Skeletal muscle tissue (tissue), 4 donors: ENCODE measurements around the gene MEAK7. TPM values are rescaled to one million over a fixed set of nuclear protein-coding genes. Genes with fewer than 3 reads are reported as not detected.
"Not testable (repeated sequence)": the region's sequence is repeated elsewhere in the genome, so short reads cannot be mapped to it uniquely, and the experiment has no call there.

Experiments used
- H3K27ac ChIP-seq: one replicate; pipeline ENCODE4 v1.7.0; 2013; ENCODE audit warnings: mild to moderate bottlenecking, low read depth, low read length, inconsistent platforms
- H3K27me3 ChIP-seq, 3 donors: one replicate each; pipeline ENCODE4 v1.7.0; 2013; ENCODE audit warnings: low read length in 3 of 3; ENCODE audit not compliant: control insufficient read depth in 3 of 3, insufficient read depth in 3 of 3
- H3K36me3 ChIP-seq, 3 donors: one replicate each; pipeline ENCODE4 v1.7.0; 2013; ENCODE audit warnings: low read length in 3 of 3; ENCODE audit not compliant: control insufficient read depth in 3 of 3, insufficient read depth in 3 of 3
- H3K4me1 ChIP-seq, 3 donors: one replicate each; pipeline ENCODE4 v1.7.0; 2013; ENCODE audit warnings: low read length in 3 of 3, mild to moderate bottlenecking in 3 of 3; ENCODE audit not compliant: control insufficient read depth in 3 of 3, insufficient read depth in 3 of 3
- H3K4me3 ChIP-seq, 3 donors: one replicate each; pipeline ENCODE4 v1.7.0; 2013; ENCODE audit warnings: low read length in 3 of 3
- H3K9ac ChIP-seq, 3 donors: one replicate each; pipeline ENCODE4 v1.7.0; 2013; ENCODE audit warnings: low read length in 3 of 3, mild to moderate bottlenecking in 3 of 3, moderate library complexity in 2 of 3, low read depth in 1 of 3
- H3K9me3 ChIP-seq, 3 donors: one replicate each; pipeline ENCODE4 v1.7.0; 2013; ENCODE audit warnings: low read length in 3 of 3; ENCODE audit not compliant: control insufficient read depth in 3 of 3
- total RNA-seq: library from RNA; depleted of rRNA; stranded (reverse); fragments of >200 nt; gene quantifications from one replicate; pipeline ENCODE4 v1.2.3, GENCODE V29; 2014
- donor health status: Osteomylitis.

MEAK7 gene
- total RNA-seq, 1 donor from 2014 or later: 6.8 TPM

GRCh38 chr16:84524941-84525581 is 20.6 kb upstream of the MEAK7 start:
- not testable (repeated sequence) for H3K36me3 ChIP-seq, H3K9ac ChIP-seq, H3K27ac ChIP-seq, H3K4me3 ChIP-seq, H3K9me3 ChIP-seq
- peaks cover 6 to 29% (median 7%) of the 10 kb centered on the region in 3 donors for H3K27me3 ChIP-seq
- H3K4me1 ChIP-seq: peaks cover 8 to 19% (median 14%) of the 10 kb centered on the region in 3 donors

GRCh38 chr16:84524346-84524920 is 20.0 kb upstream of the MEAK7 start:
- H3K27me3 ChIP-seq: peaks cover 7 to 33% (median 8%) of the 10 kb centered on the region in 3 donors
- H3K9me3 ChIP-seq: no peaks in the 10 kb centered on the region
- H3K9ac ChIP-seq: no peak overlapping the region
- H3K4me3 ChIP-seq: no peak overlapping the region
- peaks cover 8 to 19% (median 14%) of the 10 kb centered on the region in 3 donors for H3K4me1 ChIP-seq
- H3K27ac ChIP-seq: no peak overlapping the region
- no peaks in the 10 kb centered on the region for H3K36me3 ChIP-seq

- H3K27ac ChIP-seq: no peak overlapping the region
These were observed 17.0 kb upstream of the MEAK7 start for GRCh38 chr16:84521497-84521770.

GRCh38 chr16:84520725-84521496 is 16.5 kb upstream of the MEAK7 start:
- no peak overlapping the region for H3K4me3 ChIP-seq
- no peak overlapping the region for H3K27ac ChIP-seq
- peaks cover 7 to 28% (median 8%) of the 10 kb centered on the region in 3 donors for H3K27me3 ChIP-seq
- no peaks in the 10 kb centered on the region for H3K4me1 ChIP-seq
- H3K36me3 ChIP-seq: no peaks in the 10 kb centered on the region
- H3K9ac ChIP-seq: no peak overlapping the region
- no peaks in the 10 kb centered on the region for H3K9me3 ChIP-seq

More at GRCh38 chr16:84521497-84521770, 17.0 kb upstream of the MEAK7 start:
- Histone ChIP-seq H3K27me3 (peaks cover 7 to 28% (median 8%) of the 10 kb centered on the region in 3 donors), H3K36me3 (no peaks in the 10 kb centered on the region), H3K9ac (no peak overlapping the region), H3K4me3 (no peak overlapping the region), H3K9me3 (no peaks in the 10 kb centered on the region), H3K4me1 (peaks cover 0 to under 1% (median 0%) of the 10 kb centered on the region in 3 donors)

- Histone ChIP-seq H3K27ac (no peak overlapping the region), H3K4me3 (no peak overlapping the region), H3K4me1 (no peaks in the 10 kb centered on the region), H3K9ac (no peak overlapping the region), H3K27me3 (peaks cover 2 to 23% (median 8%) of the 10 kb centered on the region in 3 donors), H3K9me3 (no peaks in the 10 kb centered on the region), H3K36me3 (no peaks in the 10 kb centered on the region)
These were observed 15.4 kb upstream of the MEAK7 start for GRCh38 chr16:84519855-84520254.

GRCh38 chr16:84518804-84519341 is 14.4 kb upstream of the MEAK7 start:
- Histone ChIP-seq H3K36me3 (no peaks in the 10 kb centered on the region), H3K27me3 (peaks cover 0 to 16% (median 4%) of the 10 kb centered on the region in 3 donors)

GRCh38 chr16:84518220-84518619 is 13.8 kb upstream of the MEAK7 start:
- not testable (repeated sequence) for H3K4me3 ChIP-seq, H3K27ac ChIP-seq, H3K9me3 ChIP-seq, H3K9ac ChIP-seq, H3K4me1 ChIP-seq, H3K36me3 ChIP-seq
- H3K27me3 ChIP-seq: peaks cover 0 to 12% (median 4%) of the 10 kb centered on the region in 3 donors

More at GRCh38 chr16:84518804-84519341, 14.4 kb upstream of the MEAK7 start:
- Histone ChIP-seq H3K4me3 (no peak overlapping the region), H3K9me3 (no peaks in the 10 kb centered on the region), H3K27ac (no peak overlapping the region), H3K9ac (no peak overlapping the region), H3K4me1 (no peaks in the 10 kb centered on the region)

GRCh38 chr16:84517366-84517765 is 12.9 kb upstream of the MEAK7 start:
- no peaks in the 10 kb centered on the region for H3K36me3 ChIP-seq
- H3K27ac ChIP-seq: no peak overlapping the region
- no peaks in the 10 kb centered on the region for H3K4me1 ChIP-seq
- H3K27me3 ChIP-seq: peaks cover 0 to 12% (median 4%) of the 10 kb centered on the region in 3 donors
- no peak overlapping the region for H3K9ac ChIP-seq
- no peak overlapping the region for H3K4me3 ChIP-seq
- no peaks in the 10 kb centered on the region for H3K9me3 ChIP-seq

- Histone ChIP-seq H3K36me3 (no peaks in the 10 kb centered on the region), H3K9me3 (no peaks in the 10 kb centered on the region), H3K27me3 (peaks cover 0 to 12% (median 3%) of the 10 kb centered on the region in 3 donors), H3K4me3 (no peak overlapping the region), H3K9ac (no peak overlapping the region), H3K4me1 (peaks cover 2 to 9% (median 4%) of the 10 kb centered on the region in 3 donors), H3K27ac (no peak overlapping the region)
These were observed 10.7 kb upstream of the MEAK7 start for GRCh38 chr16:84514874-84515835.
